UCSD-AML1 (cell line): ENCODE measurements around the gene TTC27.
"Not testable (repeated sequence)": the region's sequence is repeated elsewhere in the genome, so short reads cannot be mapped to it uniquely, and the experiment has no call there.

ENCODE experiments used
- DNase-seq: peaks from one replicate; lab custom pipeline; 2025; ENCODE audit not compliant: unreplicated experiment; lab: John Stamatoyannopoulos, UW

TTC27 gene

DNA sequence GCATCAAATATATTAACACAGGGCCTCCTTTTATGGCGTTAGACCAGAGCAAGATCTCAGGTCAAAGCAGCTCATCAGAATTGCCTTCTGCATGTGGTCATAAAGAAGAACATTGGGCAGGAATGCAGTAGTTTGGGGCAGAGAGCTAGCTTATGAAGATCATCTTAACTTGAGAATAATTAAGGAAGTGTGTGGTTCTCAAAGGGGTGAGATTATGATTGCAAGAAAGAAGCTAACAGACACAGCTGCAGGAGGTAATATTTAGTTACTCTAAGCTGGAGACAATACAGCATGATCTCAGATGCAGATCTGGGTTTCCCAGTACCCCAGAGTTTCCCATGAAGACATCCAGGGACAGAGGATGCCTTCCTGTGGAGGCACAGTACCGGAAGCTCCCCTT lies 91.6 kb downstream of the TTC27 start:
- DNase-seq = no peak

- DNase-seq = no peak
Observed at GRCh38 chr2:32719933-32720716, 92.3 kb downstream of the TTC27 start.

DNA sequence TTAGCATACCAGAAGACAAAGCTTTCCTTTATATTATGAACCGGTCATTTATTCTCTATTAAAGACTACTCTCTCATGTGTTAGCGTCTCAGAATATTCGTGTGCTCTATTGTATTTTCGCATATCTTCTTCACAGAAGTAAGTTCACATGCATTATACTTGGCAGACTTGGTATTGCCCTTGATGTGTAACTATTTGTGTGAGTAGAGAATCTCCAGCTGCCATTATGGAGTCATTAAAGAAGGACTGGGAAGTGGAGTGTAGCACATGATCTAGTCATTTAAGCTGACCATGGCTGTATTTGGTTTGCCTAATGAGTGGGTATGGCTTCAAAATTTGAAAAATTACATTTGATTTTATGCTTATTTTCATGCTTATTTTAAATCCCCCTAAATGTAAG lies 92.9 kb downstream of the TTC27 start:
- DNase-seq = no peak

- DNase-seq = no peak
Observed at GRCh38 chr2:32721376-32721775, 93.5 kb downstream of the TTC27 start.

DNA sequence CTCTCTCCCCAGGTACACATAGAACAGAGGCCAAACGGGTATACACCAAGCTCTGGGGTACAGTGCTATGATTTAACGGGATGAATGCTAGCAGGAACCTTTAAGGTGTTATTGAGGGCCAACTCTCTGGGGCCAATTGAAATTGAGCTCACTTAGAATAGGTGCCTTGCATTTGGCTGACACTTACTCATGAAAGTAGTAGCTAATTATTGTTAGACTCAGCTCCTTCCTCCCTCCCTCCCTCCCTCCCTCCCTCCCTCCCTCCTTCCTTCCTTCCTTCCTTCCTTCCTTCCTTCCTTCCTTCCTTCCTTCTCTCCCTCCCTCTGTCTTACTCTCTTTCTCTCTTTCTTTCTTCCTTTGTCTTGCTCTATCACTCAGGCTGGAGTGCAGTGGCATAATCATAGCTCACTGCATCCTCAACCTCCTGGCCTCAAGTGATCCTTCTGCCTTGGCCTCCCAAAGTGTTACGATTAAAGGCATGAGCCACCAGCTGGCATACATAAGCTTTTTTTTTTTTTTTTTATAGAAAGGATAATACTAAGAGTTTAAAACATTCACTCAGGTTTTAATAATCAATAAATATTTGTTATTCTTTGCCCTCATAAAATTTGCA lies 95.7 kb downstream of the TTC27 start:
- DNase-seq = no peak

GRCh38 chr2:32726678-32727077 lies 98.8 kb downstream of the TTC27 start:
- not testable (repeated sequence) for DNase-seq

DNA sequence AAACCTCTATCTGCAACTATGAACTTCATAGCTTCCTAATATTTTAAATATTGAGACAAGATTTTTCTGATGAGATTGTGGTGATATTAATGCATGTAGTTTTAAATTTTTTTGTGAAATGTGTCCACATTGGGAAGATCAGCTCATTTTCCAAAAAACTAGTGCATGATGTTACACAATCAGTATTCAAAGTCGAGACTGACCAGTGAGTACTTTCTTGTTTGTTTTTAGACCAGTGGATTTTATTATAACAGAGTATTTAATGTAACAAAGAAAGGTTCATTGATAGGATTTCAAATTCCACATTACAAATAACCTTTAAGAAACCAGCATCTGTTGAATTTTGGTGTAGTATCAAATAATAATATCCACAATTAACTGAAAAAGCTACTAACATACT lies 99.3 kb downstream of the TTC27 start:
- no peak for DNase-seq

- DNase-seq = not testable (repeated sequence)
Observed at GRCh38 chr2:32730958-32731357, 103.1 kb downstream of the TTC27 start.

GRCh38 chr2:32732120-32732519 lies 104.3 kb downstream of the TTC27 start:
- no peak for DNase-seq

GRCh38 chr2:32732912-32733472 lies 105.1 kb downstream of the TTC27 start:
- no peak for DNase-seq

GRCh38 chr2:32735348-32735747 lies 107.5 kb downstream of the TTC27 start:
- DNase-seq = no peak

- DNase-seq = no peak
Observed at GRCh38 chr2:32738939-32739338, 111.1 kb downstream of the TTC27 start.

DNA sequence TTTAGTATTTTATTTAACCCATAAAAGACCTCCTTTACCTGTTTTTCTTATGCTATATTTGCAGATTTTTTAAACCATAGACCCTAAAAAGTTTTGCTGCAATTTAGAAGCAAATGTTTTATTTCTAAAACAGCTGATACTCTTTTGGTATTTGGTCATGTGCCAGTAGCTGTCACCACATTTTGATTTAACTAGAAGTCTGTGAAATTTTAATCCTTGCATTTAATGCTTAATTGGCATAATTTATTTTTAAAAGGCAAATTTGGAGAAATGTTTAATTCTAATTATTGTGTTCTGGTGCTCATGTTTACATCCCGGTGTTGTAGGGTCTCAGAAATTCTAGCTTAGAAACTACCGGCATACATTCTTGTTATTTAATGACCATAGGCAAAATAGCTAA lies 111.8 kb downstream of the TTC27 start:
- no peak for DNase-seq

DNA sequence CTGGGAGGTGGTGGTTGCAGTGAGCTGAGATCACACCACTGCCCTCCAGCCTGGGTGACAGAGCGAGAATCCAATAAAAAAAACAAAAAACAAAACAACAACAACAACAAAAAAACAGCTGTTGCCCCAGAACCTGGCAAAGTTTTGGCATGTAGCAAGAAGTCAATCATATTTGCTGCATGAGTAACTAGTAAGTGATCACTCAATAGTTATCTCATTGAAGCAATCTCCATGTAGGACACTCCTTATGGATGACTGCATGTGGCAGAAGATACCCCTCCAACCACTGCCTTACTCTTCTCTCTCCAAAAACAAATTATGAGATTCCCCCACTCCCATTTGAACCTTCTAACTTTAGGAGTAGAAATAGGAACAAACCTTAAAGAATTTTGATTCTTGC lies 113.7 kb downstream of the TTC27 start:
- DNase-seq = no peak

GRCh38 chr2:32742376-32742775 lies 114.5 kb downstream of the TTC27 start:
- DNase-seq = no peak

- DNase-seq = no peak
Observed at GRCh38 chr2:32743480-32744236, 115.8 kb downstream of the TTC27 start.

GRCh38 chr2:32745191-32745590 lies 117.3 kb downstream of the TTC27 start:
- DNase-seq = no peak

DNA sequence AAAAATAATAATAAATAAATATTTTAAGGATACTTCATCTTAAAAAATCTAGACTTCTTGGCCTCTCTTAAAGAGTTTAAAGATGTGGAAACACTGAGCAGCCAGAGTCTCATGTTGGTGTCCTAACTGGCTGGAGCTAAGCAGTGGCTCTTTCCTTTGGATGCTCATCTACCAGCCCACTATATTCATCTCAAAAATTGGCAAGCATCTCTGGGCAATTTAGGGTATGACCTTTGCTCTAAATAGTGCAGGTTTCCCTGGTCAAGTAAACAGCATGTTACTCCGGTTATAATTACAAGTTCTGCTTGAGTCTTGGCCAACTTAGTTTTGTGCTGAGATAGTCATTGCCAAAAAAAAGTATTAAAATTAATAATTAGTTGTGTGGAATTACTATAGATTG lies 117.8 kb downstream of the TTC27 start:
- DNase-seq = no peak

DNA sequence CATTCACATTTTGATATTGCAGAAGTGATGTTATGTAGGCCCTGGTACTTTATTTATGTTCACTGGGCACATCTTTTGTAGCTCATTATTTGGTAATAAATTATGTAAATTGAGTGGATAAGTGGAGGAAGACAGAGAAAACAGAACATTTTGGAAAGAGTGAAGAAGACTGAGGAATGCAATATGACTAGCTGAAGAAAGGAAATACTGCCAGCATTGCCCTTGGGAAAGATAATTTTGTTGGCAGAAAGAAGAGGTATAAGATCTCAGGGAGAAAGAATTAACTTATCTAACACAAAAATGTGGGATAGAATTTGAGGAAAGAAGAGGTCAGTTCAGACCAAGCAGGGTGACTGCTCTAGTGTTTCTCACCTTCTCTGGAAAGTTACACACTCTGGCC lies 118.8 kb downstream of the TTC27 start:
- DNase-seq = no peak

DNA sequence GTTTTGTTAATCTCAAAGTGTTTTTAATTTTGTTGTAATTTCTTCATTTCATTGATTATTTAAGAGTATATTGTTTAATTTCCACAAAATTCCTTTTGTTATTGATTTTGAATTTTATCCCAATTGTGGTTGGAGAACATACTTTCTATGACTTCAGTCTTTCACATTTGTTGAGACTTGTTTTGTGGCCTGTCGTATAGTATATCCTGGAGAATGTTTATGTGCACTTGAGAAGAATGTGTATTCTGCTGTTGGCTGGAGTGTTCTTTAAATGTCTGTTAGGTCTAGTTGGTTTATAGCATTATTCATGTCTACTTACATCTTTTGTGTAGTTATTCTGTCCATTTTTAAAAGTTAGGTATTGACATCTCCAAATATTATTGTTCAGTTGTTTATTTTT lies 120.3 kb downstream of the TTC27 start:
- DNase-seq = no peak

GRCh38 chr2:32750880-32751279 lies 123.0 kb downstream of the TTC27 start:
- DNase-seq = no peak

GRCh38 chr2:32752205-32752604 lies 124.4 kb downstream of the TTC27 start:
- no peak for DNase-seq
